Calu3 (cell line): ENCODE results near the gene TRIM63. TPM values are rescaled to one million over a fixed set of nuclear protein-coding genes. Genes with fewer than 3 reads are reported as not detected.

Experiments used
- BruUV-seq: library from RNA; stranded (reverse); fragments of 400-500 nt; replicated peaks from 2 replicates; lab custom pipeline; 2021; lab: Mats Ljungman, UMichigan
- CTCF ChIA-PET: fragments of 300-600 bp; sonication (Branson Sonifier 250); formaldehyde crosslinking; loops from one replicate; lab custom pipeline; 2022; ENCODE audit warnings: antibody characterized with exemption; lab: Charles Lee
- DNase-seq: peaks from one replicate; pipeline ENCODE4 v3.0.0; 2022
- H3K27ac Mint-ChIP-seq: one replicate; pipeline ENCODE4 v1.8.0; 2022; ENCODE audit warnings: mixed read lengths; ENCODE audit not compliant: unreplicated experiment
- H3K27me3 Mint-ChIP-seq: one replicate; pipeline ENCODE4 v1.8.0; 2022; ENCODE audit warnings: mixed read lengths; ENCODE audit not compliant: unreplicated experiment
- H3K36me3 Mint-ChIP-seq: one replicate; pipeline ENCODE4 v1.8.0; 2022; ENCODE audit warnings: mild to moderate bottlenecking, moderate library complexity, mixed read lengths; ENCODE audit not compliant: insufficient read depth, unreplicated experiment
- H3K4me1 Mint-ChIP-seq: one replicate; pipeline ENCODE4 v1.8.0; 2022; ENCODE audit warnings: mild to moderate bottlenecking, low read depth, mixed read lengths; ENCODE audit not compliant: unreplicated experiment
- H3K4me3 Mint-ChIP-seq: one replicate; pipeline ENCODE4 v1.8.0; 2022; ENCODE audit warnings: mild to moderate bottlenecking, low read depth, moderate library complexity, mixed read lengths; ENCODE audit not compliant: unreplicated experiment
- H3K9me3 Mint-ChIP-seq: one replicate; pipeline ENCODE4 v1.8.0; 2022; ENCODE audit warnings: low read depth, mixed read lengths; ENCODE audit not compliant: unreplicated experiment
- CTCF ChIP-seq: fragments of 200-600 bp; IDR thresholded peaks from one replicate; pipeline ENCODE4 v1.8.0; 2022; ENCODE audit warnings: antibody characterized with exemption; ENCODE audit not compliant: unreplicated experiment
- intact Hi-C: fragments of 100-400 bp; cut with micrococcal nuclease; formaldehyde crosslinking; loops from one replicate; pipeline ENCODE4 v1.10.0; 2022; ENCODE audit not compliant: unreplicated experiment
- total RNA-seq: library from RNA; stranded (reverse); gene quantifications from 2 replicates; pipeline ENCODE4 v1.2.3, GENCODE V29; 2022

TRIM63 gene
- total RNA-seq, 1 experiment from 2014 or later = not detected

- intact Hi-C loops = no loop called here
Measured at GRCh38 chr1:26020330-26020768, 47.1 kb downstream of the TRIM63 start.

DNA sequence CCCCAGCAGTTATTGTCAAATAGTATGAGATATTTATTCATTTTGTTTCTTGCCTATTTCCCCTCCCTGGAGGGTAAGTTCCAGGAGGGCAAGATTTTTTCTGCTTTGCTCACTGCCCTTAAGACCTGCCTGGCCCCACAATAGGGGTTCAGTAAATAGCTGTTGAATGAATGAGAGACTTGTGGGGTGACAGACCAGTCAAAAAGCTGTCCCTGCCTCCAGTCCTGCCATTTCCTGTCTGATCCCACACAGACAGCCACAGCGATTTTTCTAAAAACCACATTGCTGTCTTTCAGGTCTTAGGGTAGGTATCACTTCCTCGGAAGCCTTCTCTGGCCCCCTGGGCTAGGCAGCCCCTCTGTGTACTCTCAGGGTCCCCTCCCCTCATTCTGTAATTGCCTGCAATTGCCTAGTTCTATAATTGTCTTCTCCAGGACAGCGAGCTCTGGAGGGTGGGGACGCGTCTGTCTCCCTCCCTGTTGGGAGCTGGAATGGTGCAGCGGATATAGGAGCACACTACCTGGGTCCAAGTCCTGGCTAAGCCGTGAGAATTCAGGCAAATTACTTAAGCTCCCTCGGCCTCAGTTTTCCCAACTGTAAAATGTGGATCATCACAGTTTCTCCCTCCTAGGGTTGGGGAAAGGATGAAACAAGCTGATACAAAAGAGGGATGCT lies 47.7 kb downstream of the TRIM63 start:
- Mint-ChIP-seq H3K27me3 (peaks cover 18% of the 10 kb centered on the region), H3K9me3 (no peaks in the 10 kb centered on the region), H3K36me3 (peaks cover 5% of the 10 kb centered on the region), H3K4me3 (no peak overlapping the region), H3K27ac (no peak overlapping the region), H3K4me1 (peaks cover 6% of the 10 kb centered on the region)
- no peak for DNase-seq
- TF ChIP-seq CTCF = no peak
- BruUV-seq = no TSS peak
- intact Hi-C loops = no loop called here
- CTCF ChIA-PET = no interaction called here

More at GRCh38 chr1:26020330-26020768, 47.1 kb downstream of the TRIM63 start:
- Mint-ChIP-seq H3K27ac (no peak overlapping the region), H3K4me1 (peaks cover 6% of the 10 kb centered on the region), H3K36me3 (peaks cover 5% of the 10 kb centered on the region), H3K9me3 (no peaks in the 10 kb centered on the region), H3K27me3 (peaks cover 18% of the 10 kb centered on the region), H3K4me3 (no peak overlapping the region)
- no peak for DNase-seq
- CTCF ChIA-PET = no interaction called here
- no TSS peak for BruUV-seq
- no peak for TF ChIP-seq CTCF

DNA sequence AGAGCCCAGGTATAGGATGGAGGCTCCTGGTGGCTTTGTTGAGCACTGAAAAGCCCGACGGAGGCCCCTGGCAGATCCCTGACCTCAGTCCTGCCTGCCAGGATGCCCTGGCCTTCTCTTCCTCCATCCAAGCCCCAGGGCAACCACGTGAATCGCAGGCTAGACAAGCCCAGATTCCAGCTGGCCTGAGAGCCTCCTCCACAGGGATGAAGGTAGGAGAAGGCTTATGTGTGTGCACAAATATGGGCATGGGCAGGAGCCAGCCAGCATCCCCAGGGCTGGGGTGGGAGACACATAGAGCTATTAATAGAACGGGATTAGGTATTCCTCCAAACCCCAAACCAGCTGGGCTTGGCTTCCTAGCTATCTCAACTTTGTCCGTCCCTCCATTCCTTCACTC lies 49.8 kb downstream of the TRIM63 start:
- intact Hi-C loops = no loop called here
- DNase-seq = no peak
- CTCF ChIA-PET = no interaction called here
- TF ChIP-seq CTCF = no peak
- no peak overlapping the region for H3K4me3 Mint-ChIP-seq
- H3K36me3 Mint-ChIP-seq = peaks cover 5% of the 10 kb centered on the region
- H3K4me1 Mint-ChIP-seq = peaks cover 6% of the 10 kb centered on the region
- BruUV-seq = no TSS peak
- H3K27ac Mint-ChIP-seq = no peak overlapping the region
- H3K27me3 Mint-ChIP-seq = peaks cover 18% of the 10 kb centered on the region
- H3K9me3 Mint-ChIP-seq = no peaks in the 10 kb centered on the region

- no TSS peak for BruUV-seq
- peaks cover 6% of the 10 kb centered on the region for H3K4me1 Mint-ChIP-seq
Measured at GRCh38 chr1:26016953-26017545, 50.4 kb downstream of the TRIM63 start.

More at GRCh38 chr1:26016953-26017545, 50.4 kb downstream of the TRIM63 start:
- H3K4me3 Mint-ChIP-seq = no peak overlapping the region
- H3K27me3 Mint-ChIP-seq = peaks cover 18% of the 10 kb centered on the region
- TF ChIP-seq CTCF = no peak
- CTCF ChIA-PET = no interaction called here
- no peaks in the 10 kb centered on the region for H3K9me3 Mint-ChIP-seq
- H3K27ac Mint-ChIP-seq = no peak overlapping the region
- peaks cover 5% of the 10 kb centered on the region for H3K36me3 Mint-ChIP-seq
- intact Hi-C loops = no loop called here
- DNase-seq = no peak
